T-cell (primary cell): ENCODE results near the gene XG. TPM values are rescaled to one million over a fixed set of nuclear protein-coding genes. Genes with fewer than 3 reads are reported as not detected.
"Not testable (repeated sequence)": the region's sequence is repeated elsewhere in the genome, so short reads cannot be mapped to it uniquely, and the experiment has no call there.

ENCODE experiments used
- ATAC-seq, 4 experiments: fragments of 200-7000 bp in 3 of 4; fragments of 150-1000 bp in 1 of 4; cut with Tn5 transposase; replicated peaks in 1 of 4; 1 replicate in 3 of 4; 2 replicates in 1 of 4; pipeline ENCODE4 v1.10.0; 2021; ENCODE audit warnings: moderate library complexity in 3 of 4, mild to moderate bottlenecking in 2 of 4, moderate number of reproducible peaks in 1 of 4
- CTCF ChIA-PET, 2 donors: fragments of 300-600 bp; sonication (Branson Sonifier 250); formaldehyde crosslinking; loops; one replicate each; lab custom pipeline; 2022; ENCODE audit warnings: antibody characterized with exemption in 2 of 2; lab: Charles Lee
- POLR2A ChIA-PET, 2 donors: fragments of 300-600 bp; sonication (Branson Sonifier 250); formaldehyde crosslinking; loops; one replicate each; lab custom pipeline; 2022; ENCODE audit warnings: antibody characterized with exemption in 2 of 2; lab: Charles Lee
- DNase-seq, 35 experiments: peaks; one replicate each; pipeline versions ENCODE4 v3.0.0 to v3.0.0-alpha.2; 2013 to 2023
- H3K27ac ChIP-seq: one replicate; pipeline ENCODE4 v1.5.1; 2013; ENCODE audit warnings: low read length
- H3K27me3 ChIP-seq, 2 experiments: replicated peaks in 1 of 2; 1 replicate in 1 of 2; 2 replicates in 1 of 2; pipeline versions ENCODE4 v1.6.1 to v1.7.0; 2013; ENCODE audit warnings: low read length in 1 of 2, mixed read lengths in 1 of 2; ENCODE audit not compliant: control insufficient read depth in 2 of 2, insufficient read depth in 2 of 2; ENCODE audit errors: extremely low read depth in 1 of 2
- H3K36me3 ChIP-seq, 2 donors: 1 replicate in 1 of 2; 2 replicates in 1 of 2; pipeline versions ENCODE4 v1.6.1 to v1.7.0; 2013; ENCODE audit warnings: low read length in 1 of 2; ENCODE audit not compliant: control insufficient read depth in 2 of 2, insufficient read depth in 1 of 2; ENCODE audit errors: extremely low read depth in 1 of 2
- H3K4me1 ChIP-seq, 2 experiments: 1 replicate in 1 of 2; 2 replicates in 1 of 2; pipeline versions ENCODE4 v1.6.1 to v1.7.0; 2013; ENCODE audit warnings: low read length in 2 of 2, mixed read lengths in 1 of 2; ENCODE audit not compliant: insufficient read depth in 2 of 2, control insufficient read depth in 1 of 2; ENCODE audit errors: extremely low read depth in 1 of 2
- H3K4me3 ChIP-seq, 2 donors: 1 replicate in 1 of 2; 2 replicates in 1 of 2; pipeline versions ENCODE4 v1.5.1 to v1.7.0; 2013; ENCODE audit warnings: mild to moderate bottlenecking in 2 of 2, low read length in 1 of 2, moderate library complexity in 1 of 2; ENCODE audit not compliant: control insufficient read depth in 1 of 2; ENCODE audit errors: extremely low read depth in 1 of 2
- H3K9me3 ChIP-seq: 2 replicates; pipeline ENCODE4 v1.7.0; 2013
- H3K27ac Mint-ChIP-seq, 2 donors: one replicate each; pipeline ENCODE4 v1.8.0; 2020 to 2021; ENCODE audit warnings: mild to moderate bottlenecking in 2 of 2, mixed read lengths in 2 of 2
- H3K27me3 Mint-ChIP-seq, 2 donors: one replicate each; pipeline ENCODE4 v1.8.0; 2021 to 2022; ENCODE audit warnings: mixed read lengths in 2 of 2
- H3K36me3 Mint-ChIP-seq: one replicate; pipeline ENCODE4 v1.8.0; 2021; ENCODE audit warnings: mixed read lengths
- H3K4me1 Mint-ChIP-seq, 3 donors: one replicate each; pipeline ENCODE4 v1.8.0; 2020 to 2022; ENCODE audit warnings: mixed read lengths in 3 of 3, mild to moderate bottlenecking in 1 of 3
- H3K4me3 Mint-ChIP-seq, 3 donors: one replicate each; pipeline ENCODE4 v1.8.0; 2020 to 2022; ENCODE audit warnings: mild to moderate bottlenecking in 3 of 3, mixed read lengths in 3 of 3, moderate library complexity in 3 of 3
- H3K9me3 Mint-ChIP-seq, 3 donors: one replicate each; pipeline ENCODE4 v1.8.0; 2020 to 2022; ENCODE audit warnings: mixed read lengths in 3 of 3
- WGBS: methylation state at CpG from one replicate; pipeline ENCODE4 v1.1.5; 2013; ENCODE audit warnings: missing lambda C conversion rate; ENCODE audit not compliant: insufficient coverage; 5-methylcytosine and 5-hydroxymethylcytosine counted together
- total RNA-seq, 35 experiments: library from RNA in 6 of 35; stranded (reverse) in 6 of 35; fragments of 120-200 nt in 1 of 35; gene quantifications; one replicate each; pipeline versions ENCODE4 v1.2.1 to v1.2.4 and lab custom pipeline; 2013 to 2026

The XG gene
- total RNA-seq, 5 donors from 2014 or later (not counting 1 experiment from before 2014, with no cell fraction given) = 0.13 to 1.5 TPM; not detected in 3

DNA sequence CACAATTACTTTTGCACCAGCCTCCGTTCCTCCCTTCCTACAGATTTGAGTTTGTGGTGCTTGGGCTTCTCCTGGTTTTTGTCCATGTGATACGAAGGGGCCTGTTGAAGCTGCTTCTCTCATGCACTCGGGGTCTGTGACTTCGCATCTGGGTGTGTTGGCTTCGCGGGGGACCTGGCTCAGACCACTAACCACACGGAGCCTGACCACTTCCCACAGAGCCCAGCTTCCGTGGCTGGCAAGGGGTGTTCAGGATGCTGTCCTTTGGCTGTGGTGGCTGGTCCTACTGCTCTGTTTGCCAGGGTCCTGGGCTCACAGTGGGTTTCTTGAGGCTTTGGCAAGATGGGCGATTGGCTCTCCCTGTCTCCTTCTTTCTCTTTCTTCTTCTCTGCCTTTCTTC lies 19.8 kb upstream of the XG start:
- H3K4me1 Mint-ChIP-seq = peaks cover 2 to 20% (median 2%) of the 10 kb centered on the region in 3 donors
- H3K27ac Mint-ChIP-seq = peak overlapping the region in 1 of 2 donors; percentile 17
- 70% methylated on average over 8 of the region's 9 CpGs for WGBS
- Histone ChIP-seq H3K27me3 (no peaks in the 10 kb centered on the region), H3K4me3 (no peak overlapping the region), H3K9me3 (no peaks in the 10 kb centered on the region), H3K4me1 (no peaks in the 10 kb centered on the region), H3K27ac (no peak overlapping the region), H3K36me3 (peaks cover 16 to 65% of the 10 kb centered on the region in 2 donors)
- ATAC-seq (no peak), DNase-seq (no peak)
- CTCF ChIA-PET = no interaction called here
- no peak overlapping the region for H3K4me3 Mint-ChIP-seq
- no peaks in the 10 kb centered on the region for H3K27me3 Mint-ChIP-seq
- H3K36me3 Mint-ChIP-seq = peaks cover 55% of the 10 kb centered on the region
- POLR2A ChIA-PET = no interaction called here
- no peaks in the 10 kb centered on the region for H3K9me3 Mint-ChIP-seq

DNA sequence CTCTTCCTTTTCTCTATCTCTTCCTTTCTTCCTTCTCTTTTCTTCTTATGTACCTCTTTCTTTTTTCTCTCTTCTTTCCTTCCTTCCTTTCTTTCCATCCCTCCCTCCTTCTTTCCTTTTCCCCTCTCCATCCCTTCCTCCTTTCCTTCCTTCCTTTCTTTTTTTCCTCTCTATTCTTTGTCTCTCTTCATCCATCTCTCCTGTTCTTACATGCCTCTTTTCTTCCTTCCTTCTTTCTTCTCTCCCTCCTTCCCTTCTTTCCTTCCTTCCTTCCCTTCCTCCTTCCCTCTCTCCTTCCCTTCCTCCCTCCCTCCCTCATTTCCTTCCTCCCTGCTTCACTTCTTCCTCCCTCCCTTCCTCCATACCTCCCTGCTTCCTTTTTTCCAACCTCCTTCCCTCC lies 19.2 kb upstream of the XG start:
- Mint-ChIP-seq H3K27me3 (no peaks in the 10 kb centered on the region), H3K4me3 (no peak overlapping the region), H3K4me1 (peaks cover 2 to 20% (median 2%) of the 10 kb centered on the region in 3 donors), H3K36me3 (peaks cover 54% of the 10 kb centered on the region), H3K27ac (no peak overlapping the region), H3K9me3 (no peaks in the 10 kb centered on the region)
- Histone ChIP-seq H3K4me1 (no peaks in the 10 kb centered on the region), H3K9me3 (no peaks in the 10 kb centered on the region), H3K27ac (no peak overlapping the region), H3K4me3 (no peak overlapping the region), H3K36me3 (peaks cover 16 to 62% of the 10 kb centered on the region in 2 donors), H3K27me3 (no peaks in the 10 kb centered on the region)
- ChIA-PET CTCF (no interaction called here), POLR2A (no interaction called here)
- DNase-seq (no peak), ATAC-seq (no peak)

DNA sequence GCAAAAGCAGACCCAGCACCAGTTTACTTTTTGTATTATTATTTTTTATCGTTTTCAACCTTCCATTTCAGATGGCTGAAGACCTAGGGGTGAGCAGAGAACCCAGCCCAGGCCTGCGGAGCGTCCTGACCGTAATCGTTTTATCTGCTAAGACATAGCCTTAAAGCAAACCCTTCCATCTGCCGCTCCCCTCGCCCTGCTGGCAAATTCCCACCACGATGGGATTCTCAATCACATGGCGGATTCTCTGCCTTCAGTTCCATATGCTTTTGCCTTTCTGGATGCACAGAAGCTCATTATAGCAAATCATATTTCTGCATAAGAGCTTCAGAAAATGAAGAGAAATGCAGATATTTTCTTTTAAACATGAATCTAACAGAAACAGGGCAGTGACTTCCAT lies 18.6 kb upstream of the XG start:
- Histone ChIP-seq H3K9me3 (no peaks in the 10 kb centered on the region), H3K4me1 (no peaks in the 10 kb centered on the region), H3K27ac (no peak overlapping the region), H3K27me3 (no peaks in the 10 kb centered on the region), H3K4me3 (no peak overlapping the region), H3K36me3 (peaks cover 16 to 62% of the 10 kb centered on the region in 2 donors)
- peaks cover 2 to 20% (median 2%) of the 10 kb centered on the region in 3 donors for H3K4me1 Mint-ChIP-seq
- DNase-seq = no peak
- H3K27me3 Mint-ChIP-seq = no peaks in the 10 kb centered on the region
- CTCF ChIA-PET = no interaction called here
- ATAC-seq = no peak
- 100% methylated on average over 6 of the region's 9 CpGs for WGBS
- peaks cover 55% of the 10 kb centered on the region for H3K36me3 Mint-ChIP-seq
- H3K9me3 Mint-ChIP-seq = no peaks in the 10 kb centered on the region
- no peak overlapping the region for H3K27ac Mint-ChIP-seq
- POLR2A ChIA-PET = no interaction called here
- no peak overlapping the region for H3K4me3 Mint-ChIP-seq

DNA sequence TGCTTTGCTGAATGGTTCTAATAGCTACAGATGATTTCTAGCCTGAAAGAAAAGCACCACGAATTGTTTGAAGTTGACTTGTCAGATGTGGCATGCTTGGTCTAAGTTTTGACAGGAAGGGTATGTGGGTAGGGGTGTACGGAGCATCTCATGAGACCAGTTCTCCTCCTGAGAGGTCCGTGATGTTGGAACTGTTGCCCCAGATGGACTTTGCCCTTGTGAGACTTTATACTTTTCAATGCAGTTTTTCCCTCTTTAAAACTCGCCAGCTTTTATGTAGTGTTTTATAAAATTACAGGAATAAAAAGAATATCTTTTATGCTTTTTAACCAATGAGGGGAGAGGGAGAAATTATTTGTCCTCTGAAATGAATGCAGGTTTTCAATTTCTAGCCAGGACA lies 16.6 kb upstream of the XG start:
- ChIA-PET POLR2A (no interaction called here), CTCF (no interaction called here)
- no peak overlapping the region for H3K27ac ChIP-seq
- no peak overlapping the region for H3K27ac Mint-ChIP-seq
- no peaks in the 10 kb centered on the region for H3K9me3 Mint-ChIP-seq
- H3K4me1 Mint-ChIP-seq = peaks cover 2 to 20% (median 2%) of the 10 kb centered on the region in 3 donors
- DNase-seq = no peak
- no peaks in the 10 kb centered on the region for H3K4me1 ChIP-seq
- H3K36me3 Mint-ChIP-seq = peaks cover 49% of the 10 kb centered on the region
- H3K27me3 Mint-ChIP-seq = no peaks in the 10 kb centered on the region
- H3K36me3 ChIP-seq = peaks cover 10 to 48% of the 10 kb centered on the region in 2 donors
- no peaks in the 10 kb centered on the region for H3K9me3 ChIP-seq
- no peak overlapping the region for H3K4me3 Mint-ChIP-seq
- H3K4me3 ChIP-seq = no peak overlapping the region
- H3K27me3 ChIP-seq = no peaks in the 10 kb centered on the region
- ATAC-seq = no peak
- 0% methylated on average over 1 of the region's 4 CpGs for WGBS

DNA sequence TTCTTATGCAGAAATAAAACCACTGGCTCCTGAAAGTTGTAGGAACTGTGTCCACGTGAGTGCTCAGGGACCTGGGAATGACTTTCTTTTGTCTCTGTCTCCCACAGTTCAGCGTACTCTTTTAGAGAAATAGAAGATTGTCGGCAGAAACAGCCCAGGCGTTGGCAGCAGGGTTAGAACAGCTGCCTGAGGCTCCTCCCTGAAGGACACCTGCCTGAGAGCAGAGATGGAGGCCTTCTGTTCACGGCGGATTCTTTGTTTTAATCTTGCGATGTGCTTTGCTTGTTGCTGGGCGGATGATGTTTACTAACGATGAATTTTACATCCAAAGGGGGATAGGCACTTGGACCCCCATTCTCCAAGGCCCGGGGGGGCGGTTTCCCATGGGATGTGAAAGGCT lies 11.2 kb upstream of the XG start:
- H3K27ac ChIP-seq = no peak overlapping the region
- no peak overlapping the region for H3K4me3 ChIP-seq
- Mint-ChIP-seq H3K27ac (no peak overlapping the region), H3K27me3 (no peaks in the 10 kb centered on the region), H3K4me3 (no peak overlapping the region), H3K4me1 (no peaks in the 10 kb centered on the region), H3K36me3 (peaks cover 45% of the 10 kb centered on the region), H3K9me3 (no peaks in the 10 kb centered on the region)
- no peaks in the 10 kb centered on the region for H3K27me3 ChIP-seq
- DNase-seq (no peak), ATAC-seq (no peak)
- 87% methylated on average over 5 of the region's 11 CpGs for WGBS
- ChIA-PET POLR2A (no interaction called here), CTCF (no interaction called here)
- H3K9me3 ChIP-seq = no peaks in the 10 kb centered on the region
- no peaks in the 10 kb centered on the region for H3K4me1 ChIP-seq
- peaks cover 0 to 32% of the 10 kb centered on the region in 2 donors for H3K36me3 ChIP-seq

DNA sequence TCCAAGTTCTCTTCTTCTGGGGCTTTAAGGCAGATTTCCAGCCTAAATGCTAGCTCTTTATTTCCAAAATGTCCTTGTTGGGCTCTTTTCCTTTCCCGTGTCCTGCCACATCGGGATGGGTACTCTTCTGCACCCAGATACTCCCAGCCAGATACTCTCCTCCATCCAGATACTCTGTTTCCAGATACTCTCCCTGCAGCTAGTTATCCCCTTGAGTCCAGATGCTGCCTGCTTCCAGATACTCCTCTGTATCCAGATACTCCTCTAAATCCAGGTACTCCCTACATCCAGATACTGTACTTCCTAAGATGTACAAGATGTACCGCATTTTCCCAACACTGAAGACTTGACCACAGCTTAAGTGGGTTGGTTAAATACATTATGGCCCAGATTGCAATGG lies 10.5 kb upstream of the XG start:
- Mint-ChIP-seq H3K27me3 (no peaks in the 10 kb centered on the region), H3K4me1 (peaks cover 0 to 4% (median 0%) of the 10 kb centered on the region in 3 donors), H3K27ac (no peak overlapping the region), H3K9me3 (no peaks in the 10 kb centered on the region), H3K4me3 (no peak overlapping the region), H3K36me3 (peaks cover 43% of the 10 kb centered on the region)
- WGBS = 100% methylated on average over 2 of the region's 3 CpGs
- DNase-seq (no peak), ATAC-seq (no peak)
- no peak overlapping the region for H3K4me3 ChIP-seq
- ChIA-PET CTCF (no interaction called here), POLR2A (no interaction called here)
- no peaks in the 10 kb centered on the region for H3K4me1 ChIP-seq
- no peaks in the 10 kb centered on the region for H3K9me3 ChIP-seq
- H3K27me3 ChIP-seq = no peaks in the 10 kb centered on the region
- H3K27ac ChIP-seq = no peak overlapping the region
- H3K36me3 ChIP-seq = peaks cover 0 to 28% of the 10 kb centered on the region in 2 donors

DNA sequence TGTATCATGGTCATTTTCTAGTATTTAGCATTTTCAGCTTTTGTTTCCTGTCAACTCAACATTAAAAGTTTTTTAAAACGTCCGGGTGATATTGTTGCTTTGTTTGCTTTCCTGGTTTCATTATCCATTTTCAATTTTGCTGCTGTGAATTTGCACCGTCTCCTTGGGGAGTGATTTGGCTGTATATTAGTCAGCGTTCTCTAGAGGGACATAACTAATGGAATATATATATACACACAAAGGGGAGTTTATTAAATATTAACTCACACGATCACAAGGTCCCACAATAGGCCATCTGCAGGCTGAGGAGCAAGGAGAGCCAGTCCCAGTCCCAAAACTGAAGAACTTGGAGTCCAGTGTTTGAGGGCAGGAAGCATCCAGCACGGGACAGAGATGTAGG lies 5.6 kb upstream of the XG start:
- H3K4me3 Mint-ChIP-seq, H3K9me3 Mint-ChIP-seq, H3K27me3 ChIP-seq, H3K4me3 ChIP-seq, H3K27ac Mint-ChIP-seq, H3K4me1 Mint-ChIP-seq, ATAC-seq, H3K4me1 ChIP-seq, H3K27me3 Mint-ChIP-seq, DNase-seq, CTCF ChIA-PET, H3K9me3 ChIP-seq, H3K27ac ChIP-seq, H3K36me3 ChIP-seq, POLR2A ChIA-PET: not testable (repeated sequence)
- 100% methylated on average over 1 of the region's 6 CpGs for WGBS
- H3K36me3 Mint-ChIP-seq = peaks cover 20% of the 10 kb centered on the region
